Mesenchymal stem cell (in vitro differentiated cells and primary cell): Measurements from ENCODE around the gene PLEKHS1.

Source experiments
- DNase-seq: peaks from one replicate; pipeline ENCODE4 v3.0.0-alpha.2; 2013
- H2AFZ ChIP-seq: one replicate; pipeline ENCODE4 v1.6.1; 2013; ENCODE audit warnings: low read depth, mild to moderate bottlenecking, control low read depth, inconsistent platforms, low read length, moderate library complexity
- H2AK5ac ChIP-seq: 2 replicates; pipeline ENCODE4 v1.6.1; 2013; ENCODE audit warnings: low read length, moderate library complexity, mild to moderate bottlenecking, inconsistent platforms; ENCODE audit not compliant: severe bottlenecking
- H2BK120ac ChIP-seq: one replicate; pipeline ENCODE4 v1.6.1; 2013; ENCODE audit warnings: low read depth, mild to moderate bottlenecking, inconsistent platforms, low read length, moderate library complexity
- H2BK12ac ChIP-seq, 2 experiments: one replicate each; pipeline ENCODE4 v1.6.1; 2013; ENCODE audit warnings: inconsistent platforms in 2 of 2, low read length in 2 of 2, mild to moderate bottlenecking in 2 of 2, moderate library complexity in 2 of 2, control low read depth in 1 of 2
- H2BK15ac ChIP-seq: one replicate; pipeline ENCODE4 v1.6.1; 2013; ENCODE audit warnings: mild to moderate bottlenecking, low read depth, inconsistent platforms; ENCODE audit not compliant: poor library complexity, severe bottlenecking
- H2BK5ac ChIP-seq: 2 replicates; pipeline ENCODE4 v1.6.1; 2013; ENCODE audit warnings: low read depth, mild to moderate bottlenecking, low read length, control low read depth, inconsistent platforms; ENCODE audit not compliant: poor library complexity, severe bottlenecking
- H3K14ac ChIP-seq, 2 experiments: one replicate each; pipeline ENCODE4 v1.6.1; 2013; ENCODE audit warnings: inconsistent platforms in 2 of 2, low read length in 2 of 2, control low read depth in 1 of 2, mild to moderate bottlenecking in 1 of 2, moderate library complexity in 1 of 2
- H3K18ac ChIP-seq, 2 experiments: one replicate each; pipeline ENCODE4 v1.6.1; 2013; ENCODE audit warnings: inconsistent platforms in 2 of 2, low read length in 2 of 2, control low read depth in 1 of 2, low read depth in 1 of 2, mild to moderate bottlenecking in 1 of 2
- H3K23ac ChIP-seq, 2 experiments: one replicate each; pipeline ENCODE4 v1.6.1; 2013; ENCODE audit warnings: inconsistent platforms in 2 of 2, low read length in 2 of 2, mild to moderate bottlenecking in 2 of 2, moderate library complexity in 2 of 2, control low read depth in 1 of 2
- H3K27ac ChIP-seq: 2 replicates; pipeline ENCODE4 v1.5.1; 2013; ENCODE audit warnings: mild to moderate bottlenecking, moderate library complexity, low read length, control low read depth, inconsistent platforms; ENCODE audit not compliant: poor library complexity, severe bottlenecking
- H3K27me3 ChIP-seq, 2 experiments: 2 replicates each; pipeline versions ENCODE4 v1.6.1 to v1.7.0; 2013; ENCODE audit warnings: low read length in 2 of 2, mild to moderate bottlenecking in 2 of 2, moderate library complexity in 2 of 2, control low read depth in 1 of 2, inconsistent platforms in 1 of 2; ENCODE audit not compliant: control insufficient read depth in 1 of 2, insufficient read depth in 1 of 2
- H3K36me3 ChIP-seq, 2 experiments: 2 replicates each; pipeline versions ENCODE4 v1.6.1 to v1.7.0; 2013; ENCODE audit warnings: low read length in 2 of 2, control low read depth in 1 of 2, inconsistent platforms in 1 of 2, low read depth in 1 of 2, mild to moderate bottlenecking in 1 of 2; ENCODE audit not compliant: insufficient read depth in 2 of 2, control insufficient read depth in 1 of 2
- H3K4ac ChIP-seq, 2 experiments: one replicate each; pipeline ENCODE4 v1.6.1; 2013; ENCODE audit warnings: inconsistent platforms in 2 of 2, low read length in 2 of 2, mild to moderate bottlenecking in 2 of 2, moderate library complexity in 2 of 2, control low read depth in 1 of 2, low read depth in 1 of 2
- H3K4me1 ChIP-seq: 2 replicates; pipeline ENCODE4 v1.6.1; 2013; ENCODE audit warnings: low read depth, low read length, control low read depth; ENCODE audit not compliant: control insufficient read depth, insufficient read depth
- H3K4me2 ChIP-seq: 2 replicates; pipeline ENCODE4 v1.6.1; 2013; ENCODE audit warnings: low read length, mild to moderate bottlenecking, inconsistent platforms; ENCODE audit not compliant: poor library complexity, severe bottlenecking
- H3K4me3 ChIP-seq, 2 experiments: 2 replicates each; pipeline versions ENCODE4 v1.5.1 to v1.7.0; 2013; ENCODE audit warnings: low read length in 2 of 2, mild to moderate bottlenecking in 2 of 2, control low read depth in 1 of 2, low read depth in 1 of 2; ENCODE audit not compliant: insufficient read depth in 1 of 2
- H3K79me1 ChIP-seq: replicated peaks from 2 replicates; pipeline ENCODE4 v1.6.1; 2013; ENCODE audit warnings: mild to moderate bottlenecking, control low read depth, low read length, inconsistent platforms; ENCODE audit not compliant: poor library complexity, severe bottlenecking
- H3K9ac ChIP-seq: 2 replicates; pipeline ENCODE4 v1.7.0; 2013; ENCODE audit warnings: mild to moderate bottlenecking, low read length, moderate library complexity
- H3K9me3 ChIP-seq: 2 replicates; pipeline ENCODE4 v1.7.0; 2013; ENCODE audit warnings: mild to moderate bottlenecking, low read length; ENCODE audit not compliant: control insufficient read depth
- H4K8ac ChIP-seq: one replicate; pipeline ENCODE4 v1.6.1; 2013; ENCODE audit warnings: inconsistent platforms, mild to moderate bottlenecking, low read length, moderate library complexity
- H4K91ac ChIP-seq: one replicate; pipeline ENCODE4 v1.6.1; 2013; ENCODE audit warnings: mild to moderate bottlenecking, low read length, inconsistent platforms
- WGBS: methylation state at CpG from one replicate; pipeline ENCODE4 v1.1.7; 2013; ENCODE audit warnings: mixed read lengths; 5-methylcytosine and 5-hydroxymethylcytosine counted together

The PLEKHS1 gene

GRCh38 chr10:113708640-113709039 lies 42.8 kb upstream of the PLEKHS1 start:
- H4K8ac ChIP-seq = peak overlapping the region; percentile 39
- H3K9ac ChIP-seq = no peak overlapping the region
- H3K27ac ChIP-seq = peak overlapping the region; percentile 88
- H2BK5ac ChIP-seq = no peak overlapping the region
- 81% methylated on average over 3 of the region's 6 CpGs for WGBS
- H4K91ac ChIP-seq = no peak overlapping the region
- peak overlapping the region in 1 of 2 experiments; percentile 82 for H3K18ac ChIP-seq
- H3K9me3 ChIP-seq = no peaks in the 10 kb centered on the region
- H3K4me2 ChIP-seq = peak overlapping the region; percentile 20
- peak overlapping the region in 1 of 2 experiments; percentile 35 for H3K4ac ChIP-seq
- no peak overlapping the region for H2BK120ac ChIP-seq
- peaks cover 2 to 31% of the 10 kb centered on the region in 2 experiments for H3K36me3 ChIP-seq
- no peak overlapping the region for H2AK5ac ChIP-seq
- H2AFZ ChIP-seq = no peak overlapping the region
- DNase-seq = peak; percentile 8
- peak overlapping the region; percentile 40 to 45 for H2BK12ac ChIP-seq
- H3K14ac ChIP-seq = no peak overlapping the region
- H2BK15ac ChIP-seq = no peak overlapping the region
- peaks cover 31% of the 10 kb centered on the region for H3K79me1 ChIP-seq
- no peaks in the 10 kb centered on the region for H3K27me3 ChIP-seq
- H3K4me1 ChIP-seq = peaks cover 22% of the 10 kb centered on the region
- H3K23ac ChIP-seq = no peak overlapping the region
- no peak overlapping the region for H3K4me3 ChIP-seq

GRCh38 chr10:113709221-113709838 lies 42.2 kb upstream of the PLEKHS1 start:
- Histone ChIP-seq H3K9ac (peak overlapping the region; percentile 2), H3K36me3 (peaks cover 5 to 24% of the 10 kb centered on the region in 2 experiments)

GRCh38 chr10:113711142-113711541 lies 40.3 kb upstream of the PLEKHS1 start:
- no peaks in the 10 kb centered on the region for H3K9me3 ChIP-seq
- H3K18ac ChIP-seq = peak overlapping the region in 1 of 2 experiments; percentile 5
- H3K23ac ChIP-seq = no peak overlapping the region
- H3K27ac ChIP-seq = no peak overlapping the region
- no peak overlapping the region for H3K14ac ChIP-seq
- peaks cover 14% of the 10 kb centered on the region for H3K4me1 ChIP-seq
- H3K27me3 ChIP-seq = no peaks in the 10 kb centered on the region
- no peak overlapping the region for H2BK12ac ChIP-seq
- no peak overlapping the region for H4K8ac ChIP-seq
- H2BK5ac ChIP-seq = no peak overlapping the region
- H2BK15ac ChIP-seq = no peak overlapping the region
- H2AFZ ChIP-seq = no peak overlapping the region
- H3K9ac ChIP-seq = no peak overlapping the region
- no peak overlapping the region for H3K4me2 ChIP-seq
- no peak for DNase-seq
- no peak overlapping the region for H3K4ac ChIP-seq
- H4K91ac ChIP-seq = no peak overlapping the region
- H3K79me1 ChIP-seq = peaks cover 34% of the 10 kb centered on the region
- no peak overlapping the region for H2BK120ac ChIP-seq
- peak overlapping the region; percentile 23 for H2AK5ac ChIP-seq
- 31% methylated on average over 2 of the region's 2 CpGs for WGBS
- no peak overlapping the region for H3K4me3 ChIP-seq
- H3K36me3 ChIP-seq = peaks cover 16 to 34% of the 10 kb centered on the region in 2 experiments

More at GRCh38 chr10:113709221-113709838, 42.2 kb upstream of the PLEKHS1 start:
- Histone ChIP-seq H2BK120ac (no peak overlapping the region), H2BK15ac (peak overlapping the region; percentile 60), H4K8ac (peak overlapping the region; percentile 90), H3K4ac (no peak overlapping the region), H3K4me3 (no peak overlapping the region), H2BK5ac (no peak overlapping the region), H3K9me3 (no peaks in the 10 kb centered on the region), H2BK12ac (peak overlapping the region in 1 of 2 experiments; percentile 35), H2AFZ (no peak overlapping the region), H4K91ac (peak overlapping the region; percentile 79), H3K18ac (peak overlapping the region in 1 of 2 experiments; percentile 82), H3K14ac (no peak overlapping the region), H3K79me1 (peaks cover 30% of the 10 kb centered on the region), H3K23ac (no peak overlapping the region), H3K4me1 (peaks cover 22% of the 10 kb centered on the region), H3K27ac (peak overlapping the region; percentile 88), H3K4me2 (peak overlapping the region; percentile 20), H2AK5ac (no peak overlapping the region), H3K27me3 (no peaks in the 10 kb centered on the region)
- WGBS = under 1% methylated on average over 7 of the region's 8 CpGs
- peak; percentile 92 for DNase-seq

- Histone ChIP-seq H3K23ac (no peak overlapping the region), H3K4ac (no peak overlapping the region), H2BK5ac (no peak overlapping the region), H2BK15ac (no peak overlapping the region), H3K9me3 (no peaks in the 10 kb centered on the region), H3K27ac (no peak overlapping the region), H3K79me1 (peaks cover 30% of the 10 kb centered on the region), H3K9ac (no peak overlapping the region), H4K91ac (peak overlapping the region; percentile 54), H4K8ac (no peak overlapping the region), H2AK5ac (no peak overlapping the region), H2BK12ac (no peak overlapping the region), H3K18ac (no peak overlapping the region), H3K36me3 (peaks cover 16 to 33% of the 10 kb centered on the region in 2 experiments), H3K4me2 (no peak overlapping the region), H2BK120ac (no peak overlapping the region), H2AFZ (no peak overlapping the region), H3K27me3 (no peaks in the 10 kb centered on the region), H3K4me1 (peaks cover 14% of the 10 kb centered on the region), H3K14ac (no peak overlapping the region), H3K4me3 (no peak overlapping the region)
- WGBS = 98% methylated on average over 3 of the region's 3 CpGs
- DNase-seq = no peak
Measured at GRCh38 chr10:113712024-113712423, 39.5 kb upstream of the PLEKHS1 start.
